Adipocyte (in vitro differentiated cells): ENCODE results near the gene GRK6.
A peak's percentile ranks its signal among the peaks of the same experiment; 100 is the strongest.

Experiments used
- DNase-seq: peaks from one replicate; pipeline ENCODE4 v3.0.0-alpha.2; 2015; ENCODE audit warnings: low read depth
- H3K27me3 ChIP-seq: replicated peaks from 2 replicates; pipeline ENCODE4 v1.7.0; 2013; ENCODE audit warnings: mild to moderate bottlenecking, low read length, moderate library complexity; ENCODE audit not compliant: control insufficient read depth, insufficient read depth
- H3K36me3 ChIP-seq: 2 replicates; pipeline ENCODE4 v1.7.0; 2013; ENCODE audit warnings: low read length, mild to moderate bottlenecking, moderate library complexity; ENCODE audit not compliant: control insufficient read depth, insufficient read depth, severe bottlenecking
- H3K4me1 ChIP-seq: 2 replicates; pipeline ENCODE4 v1.7.0; 2013; ENCODE audit warnings: mild to moderate bottlenecking, low read length, moderate library complexity; ENCODE audit not compliant: control insufficient read depth, insufficient read depth
- H3K4me3 ChIP-seq: 2 replicates; pipeline ENCODE4 v1.7.0; 2013; ENCODE audit warnings: mild to moderate bottlenecking, low read length, moderate library complexity
- H3K9ac ChIP-seq: 2 replicates; pipeline ENCODE4 v1.7.0; 2013; ENCODE audit warnings: mild to moderate bottlenecking, low read length, moderate library complexity
- H3K9me3 ChIP-seq: 2 replicates; pipeline ENCODE4 v1.7.0; 2013; ENCODE audit warnings: mild to moderate bottlenecking, low read length, moderate library complexity; ENCODE audit not compliant: control insufficient read depth

The GRK6 gene

GRCh38 chr5:177491429-177491945 is 65.0 kb downstream of the GRK6 start:
- H3K4me1 ChIP-seq: peaks cover 36% of the 10 kb centered on the region
- no peaks in the 10 kb centered on the region for H3K9me3 ChIP-seq
- peaks cover 53% of the 10 kb centered on the region for H3K36me3 ChIP-seq
- H3K4me3 ChIP-seq: no peak overlapping the region
- no peaks in the 10 kb centered on the region for H3K27me3 ChIP-seq
- H3K9ac ChIP-seq: no peak overlapping the region
- DNase-seq: peak; percentile 76

GRCh38 chr5:177491983-177492746 is 65.7 kb downstream of the GRK6 start:
- H3K36me3 ChIP-seq: peaks cover 50% of the 10 kb centered on the region
- H3K4me3 ChIP-seq: no peak overlapping the region

More at GRCh38 chr5:177491983-177492746, 65.7 kb downstream of the GRK6 start:
- H3K4me1 ChIP-seq: peaks cover 37% of the 10 kb centered on the region
- no peak for DNase-seq
- peak overlapping the region; percentile 71 for H3K9ac ChIP-seq
- no peaks in the 10 kb centered on the region for H3K27me3 ChIP-seq
- H3K9me3 ChIP-seq: no peaks in the 10 kb centered on the region
